Bronchial epithelial cell (primary cell): Measurements from ENCODE around the gene ACOXL. TPM values are rescaled to one million over a fixed set of nuclear protein-coding genes. Genes with fewer than 3 reads are reported as not detected.

Source experiments
- DNase-seq: peaks from one replicate; pipeline ENCODE4 v3.0.0-alpha.2; 2010; ENCODE audit warnings: low read depth
- FAIRE-seq: peaks from 2 replicates; lab custom pipeline; 2011; peaks lifted over from hg19 to GRCh38; lab: Jason Lieb, UNC
- H3K27me3 ChIP-seq: 2 replicates; pipeline ENCODE4 v1.5.1; 2011; ENCODE audit warnings: low read length; ENCODE audit not compliant: control insufficient read depth, insufficient read depth
- H3K36me3 ChIP-seq: 2 replicates; pipeline ENCODE4 v1.5.1; 2011; ENCODE audit warnings: low read length; ENCODE audit not compliant: control insufficient read depth, insufficient read depth
- H3K4me3 ChIP-seq: 2 replicates; pipeline ENCODE4 v1.5.1; 2011; ENCODE audit warnings: mild to moderate bottlenecking, low read depth, low read length, control low read depth
- total RNA-seq: library from RNA; depleted of rRNA; stranded (reverse); fragments of >200 nt; gene quantifications from 2 replicates; pipeline ENCODE4 v1.2.1, GENCODE V29; 2014
- TF ChIP-seq, protein P1 (sequence below): IDR thresholded peaks from 2 replicates; pipeline ENCODE4 v1.5.1; 2011; ENCODE audit warnings: mild to moderate bottlenecking, moderate library complexity, low read length, control low read depth, inconsistent platforms; ENCODE audit not compliant: insufficient read depth, severe bottlenecking

ACOXL gene
- total RNA-seq, 1 donor from 2014 or later, result not detected

DNA sequence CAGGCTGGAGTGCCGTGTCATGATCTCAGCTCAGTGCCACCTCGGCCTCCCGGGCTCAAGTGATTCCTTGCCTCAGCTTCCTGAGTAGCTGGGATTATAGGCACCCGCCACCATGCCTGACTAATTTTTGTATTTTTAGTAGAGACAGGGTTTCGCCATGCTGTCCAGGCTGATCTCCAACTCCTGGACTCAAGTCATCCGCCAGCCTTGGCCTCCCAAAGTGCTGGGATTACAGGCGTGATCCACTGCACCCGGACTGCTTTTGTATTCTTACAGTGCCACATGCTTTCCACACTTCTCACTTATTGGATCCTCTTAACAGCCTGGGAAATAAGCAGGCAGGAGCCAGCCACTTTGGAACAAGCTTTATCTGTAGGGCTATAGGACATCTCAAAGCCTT lies 363.1 kb downstream of the ACOXL start:
- Histone ChIP-seq H3K4me3 (no peak overlapping the region), H3K27me3 (peaks cover 1% of the 10 kb centered on the region), H3K36me3 (no peaks in the 10 kb centered on the region)
- FAIRE-seq, result no peak
- DNase-seq, result no peak
- TF ChIP-seq, protein P1, sequence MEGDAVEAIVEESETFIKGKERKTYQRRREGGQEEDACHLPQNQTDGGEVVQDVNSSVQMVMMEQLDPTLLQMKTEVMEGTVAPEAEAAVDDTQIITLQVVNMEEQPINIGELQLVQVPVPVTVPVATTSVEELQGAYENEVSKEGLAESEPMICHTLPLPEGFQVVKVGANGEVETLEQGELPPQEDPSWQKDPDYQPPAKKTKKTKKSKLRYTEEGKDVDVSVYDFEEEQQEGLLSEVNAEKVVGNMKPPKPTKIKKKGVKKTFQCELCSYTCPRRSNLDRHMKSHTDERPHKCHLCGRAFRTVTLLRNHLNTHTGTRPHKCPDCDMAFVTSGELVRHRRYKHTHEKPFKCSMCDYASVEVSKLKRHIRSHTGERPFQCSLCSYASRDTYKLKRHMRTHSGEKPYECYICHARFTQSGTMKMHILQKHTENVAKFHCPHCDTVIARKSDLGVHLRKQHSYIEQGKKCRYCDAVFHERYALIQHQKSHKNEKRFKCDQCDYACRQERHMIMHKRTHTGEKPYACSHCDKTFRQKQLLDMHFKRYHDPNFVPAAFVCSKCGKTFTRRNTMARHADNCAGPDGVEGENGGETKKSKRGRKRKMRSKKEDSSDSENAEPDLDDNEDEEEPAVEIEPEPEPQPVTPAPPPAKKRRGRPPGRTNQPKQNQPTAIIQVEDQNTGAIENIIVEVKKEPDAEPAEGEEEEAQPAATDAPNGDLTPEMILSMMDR, result no peak

DNA sequence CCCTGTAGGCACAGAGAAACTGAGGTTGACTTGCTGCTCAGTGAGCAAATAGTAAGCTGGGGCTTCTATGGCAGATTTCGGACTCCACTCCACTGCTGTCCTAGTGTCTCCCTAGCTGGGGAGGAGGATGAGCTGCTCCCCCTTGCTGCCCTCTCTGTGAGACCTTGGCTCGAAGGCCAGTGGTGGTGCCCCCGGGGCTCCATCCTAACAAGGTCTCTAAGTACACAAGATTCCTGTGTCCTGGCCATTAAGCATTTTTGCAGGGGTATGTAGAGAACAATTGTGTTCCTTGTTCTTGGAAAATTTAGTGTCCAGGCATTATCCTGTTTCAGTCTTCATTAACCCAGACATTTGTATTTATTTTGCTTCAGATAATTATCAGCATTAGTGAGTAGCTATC lies 367.0 kb downstream of the ACOXL start:
- H3K36me3 ChIP-seq, result no peaks in the 10 kb centered on the region
- DNase-seq (no peak), FAIRE-seq (no peak)
- no peak overlapping the region for H3K4me3 ChIP-seq
- TF ChIP-seq, protein P1, result no peak
- H3K27me3 ChIP-seq, result peaks cover 4% of the 10 kb centered on the region

DNA sequence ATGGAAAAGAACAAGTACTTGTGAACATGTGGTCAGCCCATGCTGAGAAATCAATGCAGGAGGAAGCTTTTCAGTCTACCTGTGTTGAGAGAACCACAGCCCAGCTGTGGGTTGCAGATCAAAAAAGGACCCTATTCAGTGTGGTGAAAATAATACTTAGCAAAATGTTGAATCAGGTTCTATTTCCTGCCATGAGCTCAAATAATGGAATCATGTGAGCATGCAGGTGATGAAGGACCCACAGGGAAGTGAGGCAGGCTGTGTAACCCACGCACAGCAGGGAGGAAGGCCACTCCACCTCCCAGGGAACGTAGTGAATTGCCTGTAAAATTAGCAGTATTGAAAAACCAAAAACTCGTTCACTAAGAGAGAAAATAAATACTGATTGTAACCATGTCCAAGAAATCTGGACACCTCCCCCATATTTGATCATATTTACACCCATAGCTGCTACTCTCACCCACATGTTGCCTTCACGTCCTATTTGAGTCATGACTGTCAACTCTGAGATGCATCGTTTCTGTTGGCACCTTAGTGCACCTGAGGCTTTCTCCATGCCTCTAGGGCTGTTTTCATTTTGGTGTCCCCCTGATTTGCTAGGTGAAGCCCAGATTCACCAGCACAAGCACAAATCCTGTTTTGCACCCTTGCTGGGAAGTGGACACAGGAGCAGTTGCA lies 367.9 kb downstream of the ACOXL start:
- no peak overlapping the region for H3K4me3 ChIP-seq
- H3K36me3 ChIP-seq, result no peaks in the 10 kb centered on the region
- H3K27me3 ChIP-seq, result peaks cover 4% of the 10 kb centered on the region
- TF ChIP-seq, protein P1, result no peak
- no peak for DNase-seq
- peak; percentile 28 for FAIRE-seq

DNA sequence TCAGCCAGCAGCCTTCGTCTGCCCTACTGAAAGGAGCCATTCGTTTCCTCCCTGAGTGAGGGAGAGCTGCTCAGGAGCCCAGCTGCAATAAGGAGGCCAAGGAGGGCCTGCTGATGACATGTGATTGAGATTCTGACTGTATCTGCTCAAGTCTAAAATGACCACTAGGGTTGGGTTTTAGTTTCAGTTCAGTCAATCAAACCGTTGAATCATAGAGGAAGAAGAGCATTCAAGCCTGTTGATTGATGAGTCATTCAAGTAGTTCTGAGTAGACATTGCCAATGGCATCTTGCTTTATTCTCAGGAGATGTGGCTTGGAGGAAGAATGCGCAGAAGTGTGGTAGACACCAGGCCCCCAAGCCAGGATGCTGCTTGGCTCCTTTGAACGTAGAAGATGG lies 368.4 kb downstream of the ACOXL start:
- no peak overlapping the region for H3K4me3 ChIP-seq
- FAIRE-seq (no peak), DNase-seq (peak; percentile 68)
- H3K36me3 ChIP-seq, result no peaks in the 10 kb centered on the region
- H3K27me3 ChIP-seq, result peaks cover 4% of the 10 kb centered on the region
- TF ChIP-seq, protein P1, result peak; percentile 15

DNA sequence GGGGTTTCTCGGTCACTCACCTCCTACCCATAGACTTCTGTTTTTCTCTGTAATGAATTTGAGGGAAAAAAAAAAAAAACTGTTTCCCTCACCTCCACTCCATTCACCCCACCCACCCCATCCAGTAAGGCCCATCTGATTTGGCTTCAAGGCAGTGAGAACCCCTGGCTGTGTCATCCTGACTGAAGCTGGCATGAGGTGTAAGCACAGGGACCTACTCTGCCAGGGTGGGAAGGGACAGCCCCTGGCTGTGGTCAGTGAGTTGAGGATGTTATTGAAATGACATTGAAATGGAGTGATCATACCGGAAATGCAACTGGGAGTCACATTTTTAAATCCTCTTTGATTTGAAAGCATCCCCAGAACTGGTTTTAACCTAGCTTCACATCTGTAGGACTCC lies 369.2 kb downstream of the ACOXL start:
- TF ChIP-seq, protein P1, result no peak
- FAIRE-seq, result peak; percentile 28
- Histone ChIP-seq H3K4me3 (no peak overlapping the region), H3K36me3 (no peaks in the 10 kb centered on the region), H3K27me3 (peaks cover 4% of the 10 kb centered on the region)
- no peak for DNase-seq

DNA sequence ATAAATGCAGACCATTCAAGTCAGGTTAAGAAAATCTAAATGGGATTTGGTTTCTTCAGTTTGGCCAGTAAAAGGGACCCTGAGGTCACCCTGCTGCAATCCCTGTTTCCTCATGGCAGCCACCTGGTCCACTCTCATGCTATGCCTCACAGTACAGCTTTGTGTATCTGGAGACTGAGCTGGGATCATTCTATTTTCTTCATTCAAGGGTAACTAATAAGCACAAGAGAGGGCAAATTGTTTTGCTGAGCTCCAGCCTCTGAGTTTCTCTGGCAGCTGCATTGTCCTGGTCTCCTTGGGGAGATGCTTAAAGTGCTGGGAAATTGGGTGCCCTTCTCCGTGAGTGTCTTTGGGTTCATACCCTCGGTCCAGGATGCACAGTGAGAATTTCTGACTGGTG lies 369.8 kb downstream of the ACOXL start:
- Histone ChIP-seq H3K27me3 (peaks cover 4% of the 10 kb centered on the region), H3K4me3 (no peak overlapping the region), H3K36me3 (no peaks in the 10 kb centered on the region)
- no peak for FAIRE-seq
- DNase-seq, result no peak
- TF ChIP-seq, protein P1, result no peak
